DOHH2 (cell line): ENCODE data around the gene RABL6.
"Not testable (repeated sequence)": the region's sequence is repeated elsewhere in the genome, so short reads cannot be mapped to it uniquely, and the experiment has no call there.

ENCODE experiments used
- H3F3A ChIP-seq: fragments of 200-600 bp; sonication (generic), shearing (Covaris generic); 2 replicates; pipeline ENCODE4 v1.6.0; 2016; ENCODE audit warnings: antibody characterized with exemption, mild to moderate bottlenecking; ENCODE audit not compliant: control insufficient read depth, insufficient read depth
- H3K27ac ChIP-seq: fragments of 200-600 bp; sonication (generic); 2 replicates; pipeline ENCODE4 v1.5.1; 2014; ENCODE audit warnings: low read depth, mild to moderate bottlenecking, low read length, moderate library complexity
- H3K27me3 ChIP-seq: fragments of 200-600 bp; sonication (generic); 2 replicates; pipeline ENCODE4 v1.6.1; 2014; ENCODE audit warnings: mild to moderate bottlenecking, low read length, mixed read lengths; ENCODE audit not compliant: control insufficient read depth
- H3K36me3 ChIP-seq: fragments of 200-600 bp; sonication (generic); 2 replicates; pipeline ENCODE4 v1.6.1; 2014; ENCODE audit warnings: mild to moderate bottlenecking, low read length, moderate library complexity, mixed read lengths; ENCODE audit not compliant: control insufficient read depth
- H3K4me1 ChIP-seq: fragments of 200-600 bp; sonication (generic); 2 replicates; pipeline ENCODE4 v1.6.1; 2014; ENCODE audit warnings: mild to moderate bottlenecking, low read length, mixed read lengths; ENCODE audit not compliant: control insufficient read depth
- H3K4me2 ChIP-seq: fragments of 200-600 bp; sonication (generic); 2 replicates; pipeline ENCODE4 v1.6.0; 2014; ENCODE audit warnings: mild to moderate bottlenecking, low read length, moderate library complexity
- H3K4me3 ChIP-seq: fragments of 200-600 bp; sonication (generic); 2 replicates; pipeline ENCODE4 v1.5.1; 2014; ENCODE audit warnings: mild to moderate bottlenecking, low read length, mixed read lengths
- H3K79me2 ChIP-seq: fragments of 200-600 bp; sonication (generic); 2 replicates; pipeline ENCODE4 v1.6.1; 2014; ENCODE audit warnings: mild to moderate bottlenecking, low read length, mixed read lengths; ENCODE audit not compliant: control insufficient read depth
- H3K9me2 ChIP-seq: fragments of 200-600 bp; sonication (generic); replicated peaks from 2 replicates; pipeline ENCODE4 v1.6.1; 2014; ENCODE audit warnings: mild to moderate bottlenecking, low read length, mixed read lengths; ENCODE audit not compliant: control insufficient read depth
- H3K9me3 ChIP-seq: fragments of 200-600 bp; sonication (generic); 2 replicates; pipeline ENCODE4 v1.6.1; 2014; ENCODE audit warnings: antibody characterized with exemption, low read length, mixed read lengths; ENCODE audit not compliant: control insufficient read depth, insufficient read depth
- H4K20me1 ChIP-seq: fragments of 200-600 bp; sonication (generic); 2 replicates; pipeline ENCODE4 v1.6.0; 2014; ENCODE audit warnings: low read depth, mild to moderate bottlenecking, antibody characterized with exemption, low read length, moderate library complexity; ENCODE audit not compliant: control insufficient read depth, insufficient read depth
- EZH2phosphoT487 ChIP-seq: fragments of 200-600 bp; sonication (generic); IDR thresholded peaks from 2 replicates; pipeline ENCODE4 v1.6.1; 2017; ENCODE audit warnings: borderline replicate concordance, mild to moderate bottlenecking, antibody characterized with exemption, low read length, moderate library complexity, mixed read lengths
- TF ChIP-seq, protein P1 (sequence below): fragments of 200-600 bp; sonication (generic); IDR thresholded peaks from one replicate; pipeline ENCODE4 v1.5.1; 2014; ENCODE audit warnings: antibody characterized with exemption, mild to moderate bottlenecking, low read depth, low read length; ENCODE audit not compliant: poor library complexity, severe bottlenecking

The RABL6 gene

DNA sequence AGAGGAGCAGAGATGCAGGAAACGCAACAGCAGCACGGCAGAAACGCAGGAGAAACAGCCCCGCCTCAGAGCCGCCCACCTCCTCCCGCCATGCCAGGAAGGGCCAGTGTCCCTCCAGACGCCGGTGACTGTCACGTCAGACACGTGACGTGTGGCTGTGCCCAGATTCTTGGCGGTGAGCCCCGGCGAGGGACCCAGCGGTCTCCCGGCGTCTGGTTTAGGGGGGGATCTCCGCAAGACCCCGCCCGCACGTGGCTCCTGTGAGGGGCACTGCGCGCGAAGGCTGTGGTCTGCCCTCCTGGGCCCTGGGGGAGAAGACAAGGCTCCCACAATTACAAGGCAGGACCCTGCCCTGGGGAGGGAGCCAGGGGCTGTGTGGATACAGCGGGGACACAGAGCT is 47.3 kb upstream of the RABL6 start:
- peaks cover 38% of the 10 kb centered on the region for H3K4me1 ChIP-seq
- TF ChIP-seq, protein P1, sequence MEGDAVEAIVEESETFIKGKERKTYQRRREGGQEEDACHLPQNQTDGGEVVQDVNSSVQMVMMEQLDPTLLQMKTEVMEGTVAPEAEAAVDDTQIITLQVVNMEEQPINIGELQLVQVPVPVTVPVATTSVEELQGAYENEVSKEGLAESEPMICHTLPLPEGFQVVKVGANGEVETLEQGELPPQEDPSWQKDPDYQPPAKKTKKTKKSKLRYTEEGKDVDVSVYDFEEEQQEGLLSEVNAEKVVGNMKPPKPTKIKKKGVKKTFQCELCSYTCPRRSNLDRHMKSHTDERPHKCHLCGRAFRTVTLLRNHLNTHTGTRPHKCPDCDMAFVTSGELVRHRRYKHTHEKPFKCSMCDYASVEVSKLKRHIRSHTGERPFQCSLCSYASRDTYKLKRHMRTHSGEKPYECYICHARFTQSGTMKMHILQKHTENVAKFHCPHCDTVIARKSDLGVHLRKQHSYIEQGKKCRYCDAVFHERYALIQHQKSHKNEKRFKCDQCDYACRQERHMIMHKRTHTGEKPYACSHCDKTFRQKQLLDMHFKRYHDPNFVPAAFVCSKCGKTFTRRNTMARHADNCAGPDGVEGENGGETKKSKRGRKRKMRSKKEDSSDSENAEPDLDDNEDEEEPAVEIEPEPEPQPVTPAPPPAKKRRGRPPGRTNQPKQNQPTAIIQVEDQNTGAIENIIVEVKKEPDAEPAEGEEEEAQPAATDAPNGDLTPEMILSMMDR, result no peak
- no peak for TF ChIP-seq EZH2phosphoT487
- no peaks in the 10 kb centered on the region for H4K20me1 ChIP-seq
- H3K36me3 ChIP-seq, result no peaks in the 10 kb centered on the region
- H3K9me3 ChIP-seq, result peaks cover 10% of the 10 kb centered on the region
- H3K9me2 ChIP-seq, result no peaks in the 10 kb centered on the region
- H3K4me3 ChIP-seq, result no peak overlapping the region
- no peaks in the 10 kb centered on the region for H3K79me2 ChIP-seq
- H3K27me3 ChIP-seq, result peaks cover 15% of the 10 kb centered on the region
- no peaks in the 10 kb centered on the region; the same call in 1 of the 2 replicates for H3F3A ChIP-seq
- no peak overlapping the region for H3K4me2 ChIP-seq
- H3K27ac ChIP-seq, result no peak overlapping the region

DNA sequence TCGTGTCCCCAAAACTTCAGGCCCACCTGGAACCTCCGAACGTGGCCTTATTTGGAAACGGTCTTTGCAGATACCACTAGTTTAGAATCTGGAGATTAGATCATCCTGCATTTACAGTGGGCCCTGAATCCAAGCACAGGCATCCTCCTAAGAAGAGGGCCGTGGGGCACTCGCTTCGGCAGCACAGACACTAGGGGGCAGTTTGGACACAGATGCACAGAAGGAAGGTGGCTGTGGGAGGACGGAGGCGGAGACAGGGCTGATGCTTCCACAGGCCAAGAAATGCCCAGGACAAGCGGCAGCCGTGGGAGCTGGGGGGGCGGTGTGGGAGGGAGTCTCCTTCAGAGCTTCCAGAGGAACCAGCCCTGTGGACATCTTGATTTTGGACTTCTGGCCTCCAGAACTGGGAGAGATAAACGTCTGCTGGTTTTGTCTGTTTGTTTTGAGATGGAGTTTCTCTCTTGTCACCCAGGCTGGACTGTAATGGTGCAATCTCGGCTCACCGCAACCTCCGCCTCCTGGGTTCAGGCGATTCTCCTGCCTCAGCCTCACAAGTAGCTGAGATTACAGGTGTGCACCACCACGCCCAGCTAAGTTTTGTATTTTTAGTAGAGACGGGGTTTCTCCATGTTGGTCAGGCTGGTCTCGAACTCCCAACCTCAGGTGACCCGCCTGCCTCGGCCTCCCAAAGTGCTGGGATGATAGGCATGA is 46.8 kb upstream of the RABL6 start:
- H3K36me3 ChIP-seq, H3K4me3 ChIP-seq, H3K79me2 ChIP-seq, H3K4me2 ChIP-seq, H3F3A ChIP-seq, H3K9me2 ChIP-seq, H4K20me1 ChIP-seq, H3K9me3 ChIP-seq, H3K27ac ChIP-seq: not testable (repeated sequence)
- H3K4me1 ChIP-seq, result peaks cover 42% of the 10 kb centered on the region
- TF ChIP-seq, protein P1, result peak; percentile 78
- H3K27me3 ChIP-seq, result peaks cover 15% of the 10 kb centered on the region

DNA sequence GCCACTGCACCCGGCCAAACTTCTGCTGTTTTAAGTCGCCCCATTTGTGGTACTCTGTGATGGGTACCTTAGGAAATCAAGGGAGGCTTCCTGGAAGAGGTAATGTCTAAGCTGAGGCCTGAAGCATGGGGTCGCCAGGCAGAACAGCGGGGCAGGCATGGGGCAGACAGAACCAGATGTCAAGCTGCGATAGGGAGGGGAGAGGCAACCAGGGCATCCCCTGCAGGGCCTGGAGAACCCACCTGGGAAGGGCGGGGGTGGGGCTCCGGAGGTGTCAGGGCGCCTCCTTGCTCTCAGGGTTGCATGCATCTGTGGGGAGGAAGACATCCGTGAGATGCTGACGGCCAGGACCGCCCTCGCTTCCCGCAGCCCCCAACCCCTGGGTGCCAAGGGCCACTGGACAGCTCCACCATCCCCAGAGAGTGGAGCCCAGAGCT is 46.2 kb upstream of the RABL6 start:
- no peak overlapping the region for H3K4me3 ChIP-seq
- H3F3A ChIP-seq, result no peaks in the 10 kb centered on the region; the same call in 1 of the 2 replicates
- H3K36me3 ChIP-seq, result no peaks in the 10 kb centered on the region
- no peak for TF ChIP-seq EZH2phosphoT487
- TF ChIP-seq, protein P1, result no peak
- no peak overlapping the region for H3K27ac ChIP-seq
- H3K27me3 ChIP-seq, result peaks cover 15% of the 10 kb centered on the region
- H3K9me3 ChIP-seq, result peaks cover 3% of the 10 kb centered on the region; the same call in 1 of the 2 replicates
- no peaks in the 10 kb centered on the region for H4K20me1 ChIP-seq
- H3K4me2 ChIP-seq, result no peak overlapping the region
- H3K9me2 ChIP-seq, result no peaks in the 10 kb centered on the region
- H3K4me1 ChIP-seq, result peaks cover 44% of the 10 kb centered on the region
- H3K79me2 ChIP-seq, result no peaks in the 10 kb centered on the region
